Memory B cell (primary cell): ENCODE data around the gene NABP1.
A peak's percentile ranks its signal among the peaks of the same experiment; 100 is the strongest.
"Not testable (repeated sequence)": the region's sequence is repeated elsewhere in the genome, so short reads cannot be mapped to it uniquely, and the experiment has no call there.

Experiments used
- ATAC-seq: fragments of 150-1000 bp; cut with Tn5 transposase; 2 replicates; pipeline ENCODE4 v1.10.0; 2021; ENCODE audit warnings: low read depth, mild to moderate bottlenecking, moderate library complexity
- DNase-seq, 2 donors: peaks; one replicate each; pipeline ENCODE4 v3.0.0; 2022; ENCODE audit warnings: low spot score in 2 of 2
- H3K27ac Mint-ChIP-seq: one replicate; pipeline ENCODE4 v1.8.0; 2022; ENCODE audit warnings: mild to moderate bottlenecking, moderate library complexity, mixed read lengths
- H3K27me3 Mint-ChIP-seq: one replicate; pipeline ENCODE4 v1.8.0; 2022; ENCODE audit warnings: mixed read lengths
- H3K36me3 Mint-ChIP-seq: one replicate; pipeline ENCODE4 v1.8.0; 2022; ENCODE audit warnings: mild to moderate bottlenecking, mixed read lengths
- H3K4me1 Mint-ChIP-seq: one replicate; pipeline ENCODE4 v1.8.0; 2022; ENCODE audit warnings: mixed read lengths
- H3K4me3 Mint-ChIP-seq: one replicate; pipeline ENCODE4 v1.8.0; 2022; ENCODE audit warnings: mild to moderate bottlenecking, moderate library complexity, mixed read lengths
- H3K9me3 Mint-ChIP-seq: one replicate; pipeline ENCODE4 v1.8.0; 2022; ENCODE audit warnings: mixed read lengths

NABP1 gene

GRCh38 chr2:191641609-191642008 lies 36.3 kb upstream of the NABP1 start:
- Mint-ChIP-seq H3K27ac (no peak overlapping the region), H3K4me1 (peaks cover 23% of the 10 kb centered on the region), H3K9me3 (no peaks in the 10 kb centered on the region), H3K27me3 (no peaks in the 10 kb centered on the region), H3K4me3 (no peak overlapping the region), H3K36me3 (no peaks in the 10 kb centered on the region)
- no peak for DNase-seq
- ATAC-seq = no peak

GRCh38 chr2:191642541-191642940 lies 35.4 kb upstream of the NABP1 start:
- ATAC-seq (no peak), DNase-seq (no peak)
- no peaks in the 10 kb centered on the region for H3K9me3 Mint-ChIP-seq
- H3K4me1 Mint-ChIP-seq = peaks cover 17% of the 10 kb centered on the region
- H3K27ac Mint-ChIP-seq = no peak overlapping the region
- no peak overlapping the region for H3K4me3 Mint-ChIP-seq
- no peaks in the 10 kb centered on the region for H3K27me3 Mint-ChIP-seq
- H3K36me3 Mint-ChIP-seq = no peaks in the 10 kb centered on the region

GRCh38 chr2:191643429-191643828 lies 34.5 kb upstream of the NABP1 start:
- ATAC-seq = no peak
- H3K9me3 Mint-ChIP-seq = no peaks in the 10 kb centered on the region
- no peaks in the 10 kb centered on the region for H3K27me3 Mint-ChIP-seq
- H3K4me3 Mint-ChIP-seq = no peak overlapping the region
- peaks cover 11% of the 10 kb centered on the region for H3K4me1 Mint-ChIP-seq
- no peaks in the 10 kb centered on the region for H3K36me3 Mint-ChIP-seq
- DNase-seq = no peak
- H3K27ac Mint-ChIP-seq = no peak overlapping the region

DNA sequence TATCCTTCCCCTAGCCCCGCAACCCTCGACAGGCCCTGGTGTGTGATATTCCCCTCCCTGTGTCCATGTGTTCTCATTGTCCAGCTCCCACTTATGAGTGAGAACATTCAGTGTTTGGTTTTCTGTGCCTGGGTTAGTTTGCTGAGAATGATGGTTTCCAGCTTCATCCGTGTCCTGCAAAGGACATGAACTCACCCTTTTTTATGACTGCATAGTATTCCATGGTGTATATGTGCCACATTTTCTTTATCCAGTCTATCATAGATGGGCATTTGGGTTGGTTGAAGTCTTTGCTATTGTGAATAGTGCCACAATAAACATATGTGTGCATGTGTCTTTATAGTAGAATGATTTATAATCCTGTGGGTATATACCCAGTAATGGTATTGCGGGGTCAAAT lies 33.3 kb upstream of the NABP1 start:
- not testable (repeated sequence) for H3K27me3 Mint-ChIP-seq, DNase-seq, H3K36me3 Mint-ChIP-seq, H3K27ac Mint-ChIP-seq, H3K4me3 Mint-ChIP-seq, H3K9me3 Mint-ChIP-seq, ATAC-seq, H3K4me1 Mint-ChIP-seq

GRCh38 chr2:191645032-191645431 lies 32.9 kb upstream of the NABP1 start:
- Mint-ChIP-seq H3K27ac (no peak overlapping the region), H3K4me3 (no peak overlapping the region), H3K9me3 (no peaks in the 10 kb centered on the region), H3K27me3 (no peaks in the 10 kb centered on the region), H3K36me3 (no peaks in the 10 kb centered on the region), H3K4me1 (peaks cover 8% of the 10 kb centered on the region)
- ATAC-seq = no peak
- DNase-seq = no peak

DNA sequence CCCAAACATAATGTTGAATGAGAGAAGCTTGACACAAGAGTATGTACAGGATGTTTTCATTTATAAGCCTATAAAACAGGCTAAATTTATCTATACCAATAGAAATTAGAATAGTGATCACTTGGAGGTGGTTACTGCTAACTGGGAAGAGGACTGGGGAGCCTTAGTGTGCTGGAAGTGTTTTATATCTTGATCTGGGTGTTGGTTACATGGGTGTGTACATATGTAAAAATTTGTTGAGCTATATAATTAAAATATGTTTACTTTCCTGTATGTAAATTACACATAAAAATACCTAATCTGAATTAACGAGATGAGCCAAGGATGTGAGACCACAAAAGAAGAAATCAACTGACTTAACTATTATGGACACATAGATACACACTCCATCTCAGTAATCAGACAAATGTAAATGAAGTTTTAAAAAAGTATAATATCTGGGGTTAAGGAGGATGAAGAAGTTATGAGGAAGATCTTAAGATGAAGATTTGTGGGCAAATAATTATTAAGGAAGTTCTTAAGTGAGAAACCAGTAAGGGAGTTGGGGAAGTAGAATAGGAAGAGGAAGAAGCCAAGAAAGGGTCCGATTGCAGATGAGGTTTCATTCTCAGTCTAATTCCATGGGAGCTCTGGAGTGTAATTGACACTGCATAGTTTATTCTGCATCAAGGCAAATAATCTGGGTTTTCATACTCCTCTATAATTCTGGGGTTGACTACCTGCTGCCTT lies 32.3 kb upstream of the NABP1 start:
- Mint-ChIP-seq H3K27me3 (no peaks in the 10 kb centered on the region), H3K4me1 (peaks cover 6% of the 10 kb centered on the region), H3K9me3 (no peaks in the 10 kb centered on the region), H3K27ac (no peak overlapping the region), H3K36me3 (no peaks in the 10 kb centered on the region), H3K4me3 (no peak overlapping the region)
- ATAC-seq (no peak), DNase-seq (no peak)

DNA sequence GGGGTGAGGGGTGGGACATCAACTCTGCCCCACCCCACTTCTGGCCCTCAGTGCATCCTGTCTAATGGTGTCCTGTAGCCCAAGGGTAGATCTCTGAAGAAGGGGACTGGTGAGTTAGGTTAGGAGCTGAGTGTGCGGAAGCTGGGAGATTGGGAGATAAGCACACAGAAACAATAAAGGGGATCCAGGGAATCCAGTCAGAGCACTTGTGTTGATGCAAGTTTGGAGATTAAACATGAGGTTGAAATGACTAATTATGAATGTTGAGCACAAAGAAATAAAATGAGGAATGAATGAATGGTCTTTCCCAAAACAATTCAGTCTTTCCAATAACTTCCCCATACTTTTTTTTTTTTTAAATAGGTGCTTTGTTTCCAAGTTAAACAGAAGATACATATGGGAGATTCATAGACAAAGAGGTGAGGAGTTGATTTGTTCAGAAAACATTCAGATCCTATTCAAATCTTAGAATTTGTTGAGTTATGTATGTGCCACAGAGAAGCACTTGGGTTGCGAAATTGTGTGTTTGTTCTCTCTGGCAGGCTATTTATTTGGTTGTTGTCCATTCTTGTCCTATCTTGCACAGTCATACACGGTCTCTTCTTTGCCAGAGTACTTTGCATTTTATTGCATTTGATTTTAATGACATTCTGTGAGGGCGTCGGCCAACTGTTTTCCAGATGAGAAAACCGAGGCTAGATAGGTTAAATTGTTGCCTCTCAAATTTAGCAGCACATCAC lies 31.6 kb upstream of the NABP1 start:
- H3K36me3 Mint-ChIP-seq = no peaks in the 10 kb centered on the region

GRCh38 chr2:191649519-191649918 lies 28.4 kb upstream of the NABP1 start:
- Mint-ChIP-seq H3K27me3 (no peaks in the 10 kb centered on the region), H3K4me1 (peaks cover 6% of the 10 kb centered on the region), H3K4me3 (no peak overlapping the region), H3K27ac (no peak overlapping the region), H3K9me3 (no peaks in the 10 kb centered on the region), H3K36me3 (no peaks in the 10 kb centered on the region)
- DNase-seq = no peak
- ATAC-seq = no peak

More for the DNA sequence above, 31.6 kb upstream of the NABP1 start:
- no peak for ATAC-seq
- Mint-ChIP-seq H3K27me3 (no peaks in the 10 kb centered on the region), H3K4me3 (no peak overlapping the region), H3K4me1 (peaks cover 6% of the 10 kb centered on the region), H3K9me3 (no peaks in the 10 kb centered on the region), H3K27ac (no peak overlapping the region)
- DNase-seq = no peak

DNA sequence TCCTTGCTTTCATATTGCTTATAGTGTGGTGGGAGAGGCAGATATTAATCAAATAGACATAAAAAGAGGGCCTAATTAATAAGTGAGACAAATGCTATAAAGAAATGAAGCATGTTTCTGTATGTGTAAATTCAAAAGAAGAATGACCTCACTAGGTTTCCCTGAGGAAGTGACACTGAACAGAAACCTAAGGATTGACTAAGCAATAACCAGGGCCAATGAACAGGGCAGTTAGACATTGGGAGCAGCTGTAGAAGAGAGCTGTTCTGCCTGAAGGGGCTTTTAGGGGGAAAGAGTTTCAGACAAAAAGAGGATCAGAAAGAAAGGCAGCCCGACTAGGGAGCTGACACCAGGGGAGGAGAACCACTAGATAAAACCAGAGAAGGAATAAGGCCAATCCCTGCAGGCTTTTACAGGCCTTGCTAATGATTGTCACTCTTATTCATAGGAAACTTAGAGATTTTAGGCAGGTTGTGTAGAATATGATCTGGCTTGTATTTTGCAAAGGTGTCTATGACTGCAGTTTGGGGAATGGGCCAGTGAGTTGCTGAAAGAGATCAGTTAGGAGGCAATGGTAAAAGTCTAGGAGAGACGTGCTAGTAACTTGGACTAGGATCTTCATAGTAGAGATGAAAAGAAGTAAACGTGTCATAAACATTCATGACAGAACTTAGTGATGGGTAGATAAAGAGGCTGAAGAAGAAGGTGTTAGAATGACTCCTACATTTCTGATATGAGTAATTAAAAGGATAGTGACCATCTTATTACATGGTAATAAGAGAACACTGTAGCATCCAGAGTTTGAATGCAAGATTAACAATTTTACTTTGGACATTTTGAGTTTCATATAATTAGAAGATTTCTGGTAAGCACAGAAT lies 26.8 kb upstream of the NABP1 start:
- ATAC-seq (no peak), DNase-seq (no peak)
- Mint-ChIP-seq H3K4me3 (no peak overlapping the region), H3K9me3 (no peaks in the 10 kb centered on the region), H3K36me3 (no peaks in the 10 kb centered on the region), H3K27ac (no peak overlapping the region), H3K4me1 (peaks cover under 1% of the 10 kb centered on the region), H3K27me3 (no peaks in the 10 kb centered on the region)

DNA sequence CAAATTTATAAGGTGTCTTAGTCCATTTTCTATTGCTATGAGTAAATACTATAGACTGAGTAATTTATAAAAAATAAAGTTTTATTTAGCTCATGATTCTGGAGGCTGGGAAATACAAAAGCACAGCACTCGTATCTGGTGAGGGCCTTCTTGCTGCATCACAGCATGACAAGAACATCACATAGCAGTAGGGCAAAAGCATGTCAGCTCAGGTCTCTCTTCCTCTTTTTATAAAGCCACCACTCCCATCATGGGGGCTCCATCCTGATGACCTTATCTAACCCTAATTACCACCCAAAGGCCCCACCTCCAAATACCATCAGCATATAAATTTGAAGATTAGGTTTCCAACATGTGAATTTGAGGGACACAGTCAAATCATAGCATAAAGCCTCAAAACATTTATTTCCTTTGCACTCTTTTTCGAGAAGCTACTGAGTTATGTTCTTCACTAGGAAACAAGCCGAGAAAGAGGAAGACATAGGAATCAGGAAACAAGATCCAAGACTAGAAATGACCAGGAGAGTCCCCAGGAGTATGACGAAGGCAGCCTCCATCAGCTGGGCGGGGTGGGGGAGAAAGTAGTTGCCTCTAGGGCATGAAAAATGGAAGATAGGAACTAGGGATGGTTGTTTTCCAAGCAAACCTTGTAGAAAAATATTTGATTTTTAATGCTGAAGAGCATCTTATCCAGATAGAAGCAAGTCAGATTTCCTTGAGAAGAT lies 24.1 kb upstream of the NABP1 start:
- no peak overlapping the region for H3K4me3 Mint-ChIP-seq
- no peaks in the 10 kb centered on the region for H3K9me3 Mint-ChIP-seq
- no peaks in the 10 kb centered on the region for H3K36me3 Mint-ChIP-seq
- H3K4me1 Mint-ChIP-seq = no peaks in the 10 kb centered on the region
- DNase-seq (no peak), ATAC-seq (peak; percentile 26)
- no peaks in the 10 kb centered on the region for H3K27me3 Mint-ChIP-seq
- H3K27ac Mint-ChIP-seq = no peak overlapping the region

GRCh38 chr2:191656391-191656790 lies 21.5 kb upstream of the NABP1 start:
- DNase-seq = no peak
- H3K4me1 Mint-ChIP-seq = no peaks in the 10 kb centered on the region
- no peak overlapping the region for H3K27ac Mint-ChIP-seq
- no peaks in the 10 kb centered on the region for H3K27me3 Mint-ChIP-seq
- no peaks in the 10 kb centered on the region for H3K36me3 Mint-ChIP-seq
- no peak overlapping the region for H3K4me3 Mint-ChIP-seq
- peaks cover 2% of the 10 kb centered on the region for H3K9me3 Mint-ChIP-seq
- ATAC-seq = no peak

DNA sequence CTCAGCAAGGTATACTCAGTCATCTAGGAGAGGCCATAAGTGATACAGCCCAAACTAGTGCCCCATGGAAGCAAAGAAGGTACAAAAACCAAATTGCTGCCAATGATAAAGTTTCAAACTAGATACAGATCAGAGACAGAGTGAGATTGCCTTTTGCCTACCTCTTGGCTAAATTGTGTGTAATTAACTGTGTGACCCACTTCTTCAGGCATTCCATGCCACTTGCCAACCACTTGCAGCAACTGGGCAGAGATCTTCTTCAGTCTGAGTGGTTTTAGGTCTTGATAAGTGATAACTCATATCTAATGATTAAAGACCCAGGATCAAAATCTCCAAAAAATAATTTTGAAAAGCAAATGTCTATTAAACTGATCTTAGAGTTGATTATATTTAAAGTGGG lies 21.1 kb upstream of the NABP1 start:
- Mint-ChIP-seq H3K27me3 (no peaks in the 10 kb centered on the region), H3K9me3 (peaks cover 2% of the 10 kb centered on the region), H3K36me3 (no peaks in the 10 kb centered on the region), H3K4me1 (no peaks in the 10 kb centered on the region), H3K27ac (no peak overlapping the region), H3K4me3 (no peak overlapping the region)
- no peak for DNase-seq
- no peak for ATAC-seq

- no peak for ATAC-seq
- H3K27me3 Mint-ChIP-seq = no peaks in the 10 kb centered on the region
- H3K9me3 Mint-ChIP-seq = peaks cover 2% of the 10 kb centered on the region
- DNase-seq = no peak
- H3K27ac Mint-ChIP-seq = no peak overlapping the region
- no peaks in the 10 kb centered on the region for H3K4me1 Mint-ChIP-seq
- no peak overlapping the region for H3K4me3 Mint-ChIP-seq
- H3K36me3 Mint-ChIP-seq = no peaks in the 10 kb centered on the region
Observed at GRCh38 chr2:191657977-191658376, 20.0 kb upstream of the NABP1 start.

DNA sequence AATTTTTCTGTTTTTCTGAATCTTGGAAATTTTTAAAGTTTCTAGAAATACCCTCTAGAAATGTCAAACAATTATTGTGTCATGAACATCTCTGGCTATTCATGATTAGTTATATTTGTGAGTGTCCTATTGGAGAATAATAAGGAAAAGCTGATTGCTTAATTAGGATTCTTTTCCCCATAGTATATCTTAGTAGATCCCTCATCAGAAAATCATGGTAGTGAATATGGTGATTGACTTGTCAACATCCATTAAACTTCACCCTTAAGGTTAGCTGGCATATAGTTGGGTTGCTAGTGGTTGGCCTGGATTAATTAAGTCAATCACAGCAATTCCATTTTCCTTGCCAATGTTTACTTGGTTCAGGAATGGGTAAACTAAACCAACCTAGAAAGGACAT lies 18.7 kb upstream of the NABP1 start:
- no peaks in the 10 kb centered on the region for H3K4me1 Mint-ChIP-seq
- H3K27me3 Mint-ChIP-seq = no peaks in the 10 kb centered on the region
- ATAC-seq (no peak), DNase-seq (no peak)
- H3K36me3 Mint-ChIP-seq = no peaks in the 10 kb centered on the region
- peaks cover 2% of the 10 kb centered on the region for H3K9me3 Mint-ChIP-seq
- H3K4me3 Mint-ChIP-seq = no peak overlapping the region
- H3K27ac Mint-ChIP-seq = no peak overlapping the region
